HEK293 (cell line): ENCODE data around the gene OGDHL.

Source experiments
- CTCF ChIA-PET: fragments of 350-600 bp; formaldehyde crosslinking; extraction: SDS; loops from one replicate; lab custom pipeline; 2021; ENCODE audit warnings: antibody characterized with exemption; lab: Yijun Ruan, JAX
- POLR2A ChIA-PET: fragments of 300-600 bp; formaldehyde crosslinking; extraction: SDS; loops from one replicate; lab custom pipeline; 2020; ENCODE audit warnings: antibody characterized with exemption, inconsistent platforms; lab: Yijun Ruan, JAX
- H3K27ac ChIP-seq: fragments of 200-500 bp; sonication (Bioruptor generic); 2 replicates; pipeline ENCODE4 v1.5.1; 2014; ENCODE audit warnings: low read depth, low read length, control low read depth, inconsistent platforms; ENCODE audit errors: extremely low read depth
- H3K36me3 ChIP-seq, 2 experiments: fragments of 200-500 bp in 1 of 2; sonication (Bioruptor generic) in 1 of 2; 1 replicate in 1 of 2; 2 replicates in 1 of 2; pipeline ENCODE4 v1.5.1; 2014 to 2017; ENCODE audit warnings: inconsistent platforms in 2 of 2, low read length in 2 of 2; ENCODE audit not compliant: control insufficient read depth in 2 of 2, insufficient read depth in 1 of 2
- H3K4me1 ChIP-seq: fragments of 200-500 bp; sonication (Bioruptor generic); 2 replicates; pipeline ENCODE4 v1.5.1; 2014; ENCODE audit warnings: mild to moderate bottlenecking, low read length, inconsistent platforms; ENCODE audit not compliant: control insufficient read depth, insufficient read depth
- H3K4me3 ChIP-seq: 2 replicates; pipeline ENCODE4 v1.5.1; 2011; ENCODE audit warnings: low read depth, mild to moderate bottlenecking, control low read depth, low read length, moderate library complexity
- H3K9me3 ChIP-seq: fragments of 200-500 bp; sonication (Bioruptor generic); 2 replicates; pipeline ENCODE4 v1.5.1; 2014; ENCODE audit warnings: low read depth, low read length, inconsistent platforms; ENCODE audit not compliant: control insufficient read depth, insufficient read depth
- BCL11B ChIP-seq: fragments of 450-650 bp; formaldehyde crosslinking; IDR thresholded peaks from 2 replicates; pipeline ENCODE4 v1.5.1; 2016; ENCODE audit warnings: low read depth, missing biosample characterization, missing genetic modification characterization
- IKZF3 ChIP-seq: fragments of 450-650 bp; IDR thresholded peaks from 2 replicates; pipeline ENCODE4 v1.5.0; 2018; ENCODE audit warnings: missing biosample characterization, mild to moderate bottlenecking, missing genetic modification characterization, moderate library complexity
- MYNN ChIP-seq: fragments of 450-650 bp; formaldehyde crosslinking; IDR thresholded peaks from 2 replicates; pipeline ENCODE4 v1.5.1; 2016; ENCODE audit warnings: missing biosample characterization, missing genetic modification characterization, borderline replicate concordance
- PRDM1 ChIP-seq: fragments of 450-650 bp; formaldehyde crosslinking; IDR thresholded peaks from 2 replicates; pipeline ENCODE4; 2016; ENCODE audit warnings: missing biosample characterization, missing genetic modification characterization
- REPIN1 ChIP-seq: fragments of 450-650 bp; formaldehyde crosslinking; IDR thresholded peaks from 2 replicates; pipeline ENCODE4 v1.5.1; 2017; ENCODE audit warnings: missing biosample characterization, missing genetic modification characterization, low read depth
- SALL2 ChIP-seq: fragments of 450-650 bp; formaldehyde crosslinking; IDR thresholded peaks from 2 replicates; pipeline ENCODE4 v1.5.0; 2017; ENCODE audit warnings: missing biosample characterization, mild to moderate bottlenecking, missing genetic modification characterization, borderline replicate concordance
- SETDB1 ChIP-seq: IDR thresholded peaks from one replicate; pipeline ENCODE4 v1.6.1; 2017; ENCODE audit warnings: mild to moderate bottlenecking, low read length, moderate library complexity, mixed read lengths; ENCODE audit not compliant: insufficient read length
- SP2 ChIP-seq: fragments of 450-650 bp; formaldehyde crosslinking; IDR thresholded peaks from 2 replicates; pipeline ENCODE4 v1.5.1; 2016; ENCODE audit warnings: missing biosample characterization, missing genetic modification characterization
- WT1 ChIP-seq: fragments of 450-650 bp; formaldehyde crosslinking; IDR thresholded peaks from 2 replicates; pipeline ENCODE4 v1.5.1; 2016; ENCODE audit warnings: missing biosample characterization, missing genetic modification characterization
- YY2 ChIP-seq: fragments of 450-650 bp; formaldehyde crosslinking; IDR thresholded peaks from 2 replicates; pipeline ENCODE4 v1.5.1; 2016; ENCODE audit warnings: missing biosample characterization, missing genetic modification characterization
- ZNF121 ChIP-seq: fragments of 450-650 bp; formaldehyde crosslinking; IDR thresholded peaks from 2 replicates; pipeline ENCODE4 v1.5.1; 2016; ENCODE audit warnings: missing biosample characterization, missing genetic modification characterization
- ZNF133 ChIP-seq: fragments of 450-650 bp; formaldehyde crosslinking; IDR thresholded peaks from 2 replicates; pipeline ENCODE4 v1.5.1; 2016; ENCODE audit warnings: missing biosample characterization, missing genetic modification characterization
- ZNF146 ChIP-seq: fragments of 450-650 bp; formaldehyde crosslinking; IDR thresholded peaks from 2 replicates; pipeline ENCODE4 v1.5.1; 2016; ENCODE audit warnings: missing biosample characterization, missing genetic modification characterization
- ZNF23 ChIP-seq: fragments of 450-650 bp; formaldehyde crosslinking; IDR thresholded peaks from 2 replicates; pipeline ENCODE4 v1.5.1; 2016; ENCODE audit warnings: missing biosample characterization, missing genetic modification characterization, borderline replicate concordance
- ZNF248 ChIP-seq: fragments of 450-650 bp; formaldehyde crosslinking; IDR thresholded peaks from 2 replicates; pipeline ENCODE4 v1.5.1; 2017; ENCODE audit warnings: missing biosample characterization, missing genetic modification characterization
- ZNF473 ChIP-seq: fragments of 450-650 bp; formaldehyde crosslinking; IDR thresholded peaks from 2 replicates; pipeline ENCODE4 v1.5.1; 2017; ENCODE audit warnings: missing biosample characterization, missing genetic modification characterization
- ZNF629 ChIP-seq: fragments of 450-650 bp; formaldehyde crosslinking; IDR thresholded peaks from 2 replicates; pipeline ENCODE4 v1.5.1; 2017; ENCODE audit warnings: missing biosample characterization, missing genetic modification characterization
- ZNF707 ChIP-seq: fragments of 450-650 bp; formaldehyde crosslinking; IDR thresholded peaks from 2 replicates; pipeline ENCODE4 v1.5.1; 2016; ENCODE audit warnings: missing biosample characterization, missing genetic modification characterization
- ZNF776 ChIP-seq: fragments of 450-650 bp; formaldehyde crosslinking; IDR thresholded peaks from 2 replicates; pipeline ENCODE4 v1.5.0; 2017; ENCODE audit warnings: missing biosample characterization, missing genetic modification characterization, borderline replicate concordance
- ZNF843 ChIP-seq: fragments of 450-650 bp; formaldehyde crosslinking; IDR thresholded peaks from 2 replicates; pipeline ENCODE4 v1.5.1; 2016; ENCODE audit warnings: missing biosample characterization, missing genetic modification characterization
- TF ChIP-seq, protein P1 (sequence below): fragments of 450-650 bp; formaldehyde crosslinking; conservative IDR thresholded peaks from 2 replicates; pipeline ENCODE4 v1.5.1; 2016; ENCODE audit warnings: low read depth, missing biosample characterization, missing genetic modification characterization
- TF ChIP-seq, protein P2 (sequence below): fragments of 450-650 bp; formaldehyde crosslinking; IDR thresholded peaks from 2 replicates; pipeline ENCODE4 v1.5.1; 2017; ENCODE audit warnings: missing biosample characterization, missing genetic modification characterization
- TF ChIP-seq, protein P3 (sequence below): fragments of 450-650 bp; formaldehyde crosslinking; IDR thresholded peaks from 2 replicates; pipeline ENCODE4 v1.5.1; 2016; ENCODE audit warnings: missing biosample characterization, missing genetic modification characterization
- TF ChIP-seq, protein P4 (sequence below): fragments of 450-650 bp; formaldehyde crosslinking; IDR thresholded peaks from 2 replicates; pipeline ENCODE4 v1.5.1; 2016; ENCODE audit warnings: missing biosample characterization, missing genetic modification characterization

The OGDHL gene

DNA sequence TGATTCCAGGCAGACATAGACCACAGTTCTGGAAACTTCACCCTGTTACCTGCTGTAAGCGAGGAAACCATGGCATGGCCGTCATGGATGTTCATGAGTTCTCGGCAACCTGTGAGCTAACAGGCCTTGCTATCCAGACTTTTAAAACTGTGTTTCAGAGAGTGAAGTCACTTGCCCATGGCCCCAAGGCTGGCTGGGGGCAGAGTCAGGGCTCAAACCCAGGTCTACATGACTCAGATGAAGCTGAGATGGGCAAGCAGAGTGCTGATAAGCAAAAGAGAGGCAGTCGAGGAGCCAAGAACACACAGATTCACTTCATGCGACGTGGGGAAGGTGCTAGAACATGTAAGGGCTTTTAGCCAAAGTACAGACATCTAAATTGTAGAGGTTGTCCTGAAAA is 51.2 kb downstream of the OGDHL start:
- no peak for TF ChIP-seq ZNF23 (tag by site-specific recombination)
- TF ChIP-seq, protein P1, sequence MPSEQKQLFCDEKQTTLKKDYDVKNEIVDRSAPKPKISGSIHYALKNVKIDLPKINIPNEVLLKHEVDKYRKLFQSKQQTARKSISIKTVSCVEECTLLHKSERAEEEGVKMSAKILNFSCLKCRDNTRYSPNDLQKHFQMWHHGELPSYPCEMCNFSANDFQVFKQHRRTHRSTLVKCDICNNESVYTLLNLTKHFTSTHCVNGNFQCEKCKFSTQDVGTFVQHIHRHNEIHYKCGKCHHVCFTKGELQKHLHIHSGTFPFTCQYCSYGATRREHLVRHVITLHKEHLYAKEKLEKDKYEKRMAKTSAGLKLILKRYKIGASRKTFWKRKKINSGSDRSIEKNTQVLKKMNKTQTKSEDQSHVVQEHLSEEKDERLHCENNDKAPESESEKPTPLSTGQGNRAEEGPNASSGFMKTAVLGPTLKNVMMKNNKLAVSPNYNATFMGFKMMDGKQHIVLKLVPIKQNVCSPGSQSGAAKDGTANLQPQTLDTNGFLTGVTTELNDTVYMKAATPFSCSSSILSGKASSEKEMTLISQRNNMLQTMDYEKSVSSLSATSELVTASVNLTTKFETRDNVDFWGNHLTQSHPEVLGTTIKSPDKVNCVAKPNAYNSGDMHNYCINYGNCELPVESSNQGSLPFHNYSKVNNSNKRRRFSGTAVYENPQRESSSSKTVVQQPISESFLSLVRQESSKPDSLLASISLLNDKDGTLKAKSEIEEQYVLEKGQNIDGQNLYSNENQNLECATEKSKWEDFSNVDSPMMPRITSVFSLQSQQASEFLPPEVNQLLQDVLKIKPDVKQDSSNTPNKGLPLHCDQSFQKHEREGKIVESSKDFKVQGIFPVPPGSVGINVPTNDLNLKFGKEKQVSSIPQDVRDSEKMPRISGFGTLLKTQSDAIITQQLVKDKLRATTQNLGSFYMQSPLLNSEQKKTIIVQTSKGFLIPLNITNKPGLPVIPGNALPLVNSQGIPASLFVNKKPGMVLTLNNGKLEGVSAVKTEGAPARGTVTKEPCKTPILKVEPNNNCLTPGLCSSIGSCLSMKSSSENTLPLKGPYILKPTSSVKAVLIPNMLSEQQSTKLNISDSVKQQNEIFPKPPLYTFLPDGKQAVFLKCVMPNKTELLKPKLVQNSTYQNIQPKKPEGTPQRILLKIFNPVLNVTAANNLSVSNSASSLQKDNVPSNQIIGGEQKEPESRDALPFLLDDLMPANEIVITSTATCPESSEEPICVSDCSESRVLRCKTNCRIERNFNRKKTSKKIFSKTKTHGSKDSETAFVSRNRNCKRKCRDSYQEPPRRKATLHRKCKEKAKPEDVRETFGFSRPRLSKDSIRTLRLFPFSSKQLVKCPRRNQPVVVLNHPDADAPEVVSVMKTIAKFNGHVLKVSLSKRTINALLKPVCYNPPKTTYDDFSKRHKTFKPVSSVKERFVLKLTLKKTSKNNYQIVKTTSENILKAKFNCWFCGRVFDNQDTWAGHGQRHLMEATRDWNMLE: no peak
- TF ChIP-seq, protein P2, sequence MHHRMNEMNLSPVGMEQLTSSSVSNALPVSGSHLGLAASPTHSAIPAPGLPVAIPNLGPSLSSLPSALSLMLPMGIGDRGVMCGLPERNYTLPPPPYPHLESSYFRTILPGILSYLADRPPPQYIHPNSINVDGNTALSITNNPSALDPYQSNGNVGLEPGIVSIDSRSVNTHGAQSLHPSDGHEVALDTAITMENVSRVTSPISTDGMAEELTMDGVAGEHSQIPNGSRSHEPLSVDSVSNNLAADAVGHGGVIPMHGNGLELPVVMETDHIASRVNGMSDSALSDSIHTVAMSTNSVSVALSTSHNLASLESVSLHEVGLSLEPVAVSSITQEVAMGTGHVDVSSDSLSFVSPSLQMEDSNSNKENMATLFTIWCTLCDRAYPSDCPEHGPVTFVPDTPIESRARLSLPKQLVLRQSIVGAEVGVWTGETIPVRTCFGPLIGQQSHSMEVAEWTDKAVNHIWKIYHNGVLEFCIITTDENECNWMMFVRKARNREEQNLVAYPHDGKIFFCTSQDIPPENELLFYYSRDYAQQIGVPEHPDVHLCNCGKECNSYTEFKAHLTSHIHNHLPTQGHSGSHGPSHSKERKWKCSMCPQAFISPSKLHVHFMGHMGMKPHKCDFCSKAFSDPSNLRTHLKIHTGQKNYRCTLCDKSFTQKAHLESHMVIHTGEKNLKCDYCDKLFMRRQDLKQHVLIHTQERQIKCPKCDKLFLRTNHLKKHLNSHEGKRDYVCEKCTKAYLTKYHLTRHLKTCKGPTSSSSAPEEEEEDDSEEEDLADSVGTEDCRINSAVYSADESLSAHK (tag by site-specific recombination): no peak
- no peak for TF ChIP-seq SALL2 (tag by site-specific recombination)
- no peak for TF ChIP-seq PRDM1 (tag by site-specific recombination)
- TF ChIP-seq ZNF473 (tag by site-specific recombination): no peak
- TF ChIP-seq ZNF776: no peak
- TF ChIP-seq ZNF133 (tag by site-specific recombination): no peak
- TF ChIP-seq BCL11B (tag by site-specific recombination): no peak
- no peak for TF ChIP-seq SP2 (tag by site-specific recombination)
- TF ChIP-seq WT1: no peak
- no peak for TF ChIP-seq ZNF843 (tag by site-specific recombination)
- TF ChIP-seq, protein P3, sequence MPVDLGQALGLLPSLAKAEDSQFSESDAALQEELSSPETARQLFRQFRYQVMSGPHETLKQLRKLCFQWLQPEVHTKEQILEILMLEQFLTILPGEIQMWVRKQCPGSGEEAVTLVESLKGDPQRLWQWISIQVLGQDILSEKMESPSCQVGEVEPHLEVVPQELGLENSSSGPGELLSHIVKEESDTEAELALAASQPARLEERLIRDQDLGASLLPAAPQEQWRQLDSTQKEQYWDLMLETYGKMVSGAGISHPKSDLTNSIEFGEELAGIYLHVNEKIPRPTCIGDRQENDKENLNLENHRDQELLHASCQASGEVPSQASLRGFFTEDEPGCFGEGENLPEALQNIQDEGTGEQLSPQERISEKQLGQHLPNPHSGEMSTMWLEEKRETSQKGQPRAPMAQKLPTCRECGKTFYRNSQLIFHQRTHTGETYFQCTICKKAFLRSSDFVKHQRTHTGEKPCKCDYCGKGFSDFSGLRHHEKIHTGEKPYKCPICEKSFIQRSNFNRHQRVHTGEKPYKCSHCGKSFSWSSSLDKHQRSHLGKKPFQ (tag by site-specific recombination): no peak
- no peak for TF ChIP-seq YY2 (tag by site-specific recombination)
- no peak for TF ChIP-seq ZNF707 (tag by site-specific recombination)
- Histone ChIP-seq H3K4me1 (no peaks in the 10 kb centered on the region), H3K27ac (no peak overlapping the region), H3K36me3 (no peaks in the 10 kb centered on the region), H3K9me3 (no peaks in the 10 kb centered on the region), H3K4me3 (no peak overlapping the region)
- ChIA-PET CTCF (no interaction called here), POLR2A (no interaction called here)

DNA sequence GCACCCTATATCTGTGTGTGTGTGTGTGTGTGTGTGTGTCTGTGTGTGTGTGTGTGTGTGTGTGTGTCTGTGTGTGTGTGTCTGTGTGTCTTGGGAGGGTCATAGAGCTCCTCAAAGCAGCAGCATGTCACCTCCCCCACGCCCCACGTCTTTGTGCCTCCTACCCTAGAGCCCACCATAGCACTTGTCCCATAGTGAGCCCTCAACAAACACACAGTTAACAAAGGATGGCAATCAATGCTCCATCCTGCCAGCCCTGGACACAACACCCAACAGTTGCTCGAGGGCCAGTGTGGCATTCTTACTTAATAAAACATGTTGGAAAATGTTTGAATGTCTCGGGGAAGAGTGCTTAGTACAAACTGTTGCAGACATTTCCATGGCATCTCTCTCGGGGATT is 52.2 kb downstream of the OGDHL start:
- Histone ChIP-seq H3K4me1 (no peaks in the 10 kb centered on the region), H3K36me3 (no peaks in the 10 kb centered on the region), H3K27ac (no peak overlapping the region), H3K4me3 (no peak overlapping the region), H3K9me3 (no peaks in the 10 kb centered on the region)
- no peak for TF ChIP-seq IKZF3 (tag by site-specific recombination)
- TF ChIP-seq REPIN1 (tag by site-specific recombination): no peak
- no peak for TF ChIP-seq ZNF146 (tag by site-specific recombination)
- TF ChIP-seq SETDB1: no peak
- no peak for TF ChIP-seq ZNF121
- TF ChIP-seq ZNF248 (tag by site-specific recombination): no peak
- TF ChIP-seq ZNF629: no peak
- TF ChIP-seq MYNN (tag by site-specific recombination): no peak
- TF ChIP-seq, protein P4, sequence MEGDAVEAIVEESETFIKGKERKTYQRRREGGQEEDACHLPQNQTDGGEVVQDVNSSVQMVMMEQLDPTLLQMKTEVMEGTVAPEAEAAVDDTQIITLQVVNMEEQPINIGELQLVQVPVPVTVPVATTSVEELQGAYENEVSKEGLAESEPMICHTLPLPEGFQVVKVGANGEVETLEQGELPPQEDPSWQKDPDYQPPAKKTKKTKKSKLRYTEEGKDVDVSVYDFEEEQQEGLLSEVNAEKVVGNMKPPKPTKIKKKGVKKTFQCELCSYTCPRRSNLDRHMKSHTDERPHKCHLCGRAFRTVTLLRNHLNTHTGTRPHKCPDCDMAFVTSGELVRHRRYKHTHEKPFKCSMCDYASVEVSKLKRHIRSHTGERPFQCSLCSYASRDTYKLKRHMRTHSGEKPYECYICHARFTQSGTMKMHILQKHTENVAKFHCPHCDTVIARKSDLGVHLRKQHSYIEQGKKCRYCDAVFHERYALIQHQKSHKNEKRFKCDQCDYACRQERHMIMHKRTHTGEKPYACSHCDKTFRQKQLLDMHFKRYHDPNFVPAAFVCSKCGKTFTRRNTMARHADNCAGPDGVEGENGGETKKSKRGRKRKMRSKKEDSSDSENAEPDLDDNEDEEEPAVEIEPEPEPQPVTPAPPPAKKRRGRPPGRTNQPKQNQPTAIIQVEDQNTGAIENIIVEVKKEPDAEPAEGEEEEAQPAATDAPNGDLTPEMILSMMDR: no peak
- ChIA-PET POLR2A (no interaction called here), CTCF (interaction anchor here (0.6 kb wide), 1 partner anchor 43 kb away, joined by 3 read pairs; no protein-coding TSS in a partner anchor)
